HFFc6 (cell line): ENCODE data around the gene GSG1L. TPM values are rescaled to one million over a fixed set of nuclear protein-coding genes. Genes with fewer than 3 reads are reported as not detected.
A peak's percentile ranks its signal among the peaks of the same experiment; 100 is the strongest.

Experiments
- DNase-seq: peaks from one replicate; pipeline ENCODE4 v3.0.0-alpha.2; 2018
- H3K27ac Mint-ChIP-seq: 2 replicates; pipeline ENCODE4 v1.8.0; 2020; ENCODE audit warnings: mild to moderate bottlenecking, mixed read lengths
- H3K27me3 Mint-ChIP-seq: 2 replicates; pipeline ENCODE4 v1.8.0; 2021; ENCODE audit warnings: mild to moderate bottlenecking, moderate library complexity, mixed read lengths; ENCODE audit not compliant: insufficient read depth
- H3K36me3 Mint-ChIP-seq: 2 replicates; pipeline ENCODE4 v1.8.0; 2021; ENCODE audit warnings: low read depth, mixed read lengths
- H3K4me1 Mint-ChIP-seq: 2 replicates; pipeline ENCODE4 v1.8.0; 2020; ENCODE audit warnings: low read depth, mixed read lengths
- H3K4me3 Mint-ChIP-seq: 2 replicates; pipeline ENCODE4 v1.8.0; 2020; ENCODE audit warnings: mild to moderate bottlenecking, moderate library complexity, mixed read lengths
- H3K9me3 Mint-ChIP-seq: 2 replicates; pipeline ENCODE4 v1.8.0; 2020; ENCODE audit warnings: mild to moderate bottlenecking, mixed read lengths
- total RNA-seq, 6 experiments: library from RNA; stranded (reverse); fragmentation: NEBNext Ultra II Directional; extraction: Animal tissue kit (Norgen Biotek cat#: 25700); gene quantifications; 2 replicates in 1 of 6; 3 replicates in 5 of 6; pipeline ENCODE4 v1.2.3, GENCODE V29; 2021
- TF ChIP-seq, protein P1 (sequence below): fragments of 200-600 bp; sonication (generic); IDR thresholded peaks from 2 replicates; pipeline ENCODE4 v1.5.0; 2021; ENCODE audit warnings: antibody characterized with exemption, mild to moderate bottlenecking

The GSG1L gene
- total RNA-seq, 6 experiments from 2014 or later = not detected

DNA sequence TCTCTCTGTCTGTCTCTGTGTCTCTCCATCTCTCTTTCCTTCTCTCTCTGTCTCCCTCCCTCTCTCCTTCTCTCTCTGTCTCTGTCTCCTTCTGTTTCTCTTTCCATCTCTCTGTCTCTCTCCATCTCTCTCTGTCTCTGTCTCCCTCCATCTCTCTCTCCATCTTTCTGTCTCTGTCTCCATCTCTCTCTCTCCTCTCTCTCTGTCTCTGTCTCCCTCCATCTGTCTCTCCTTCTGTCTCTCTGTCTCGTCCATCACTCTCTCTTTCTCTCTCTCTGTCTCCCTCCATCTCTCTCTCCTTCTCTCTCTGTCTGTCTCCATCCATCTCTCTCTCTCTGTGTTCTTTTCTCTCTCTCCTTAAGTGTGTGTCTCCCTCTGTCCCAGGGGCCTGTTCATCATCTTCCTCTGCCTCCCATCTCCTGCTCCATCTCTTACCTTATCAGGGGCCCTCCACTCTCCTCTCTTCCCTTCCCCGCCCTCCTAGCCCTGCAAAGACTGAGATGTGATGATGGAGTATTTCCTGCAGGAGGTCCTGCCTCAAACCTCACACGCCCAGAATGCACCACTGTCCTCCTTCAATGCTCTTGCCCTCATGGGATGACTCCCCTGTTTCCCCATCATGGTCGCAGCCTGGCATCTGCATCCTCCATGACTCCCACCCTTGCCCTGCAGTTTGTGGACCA is 193.3 kb downstream of the GSG1L start:
- H3K4me3 Mint-ChIP-seq = no peak overlapping the region
- no peaks in the 10 kb centered on the region; the same call in 1 of the 2 replicates for H3K4me1 Mint-ChIP-seq
- no peak for DNase-seq
- peaks cover 2% of the 10 kb centered on the region; the same call in 1 of the 2 replicates for H3K27me3 Mint-ChIP-seq
- TF ChIP-seq, protein P1, sequence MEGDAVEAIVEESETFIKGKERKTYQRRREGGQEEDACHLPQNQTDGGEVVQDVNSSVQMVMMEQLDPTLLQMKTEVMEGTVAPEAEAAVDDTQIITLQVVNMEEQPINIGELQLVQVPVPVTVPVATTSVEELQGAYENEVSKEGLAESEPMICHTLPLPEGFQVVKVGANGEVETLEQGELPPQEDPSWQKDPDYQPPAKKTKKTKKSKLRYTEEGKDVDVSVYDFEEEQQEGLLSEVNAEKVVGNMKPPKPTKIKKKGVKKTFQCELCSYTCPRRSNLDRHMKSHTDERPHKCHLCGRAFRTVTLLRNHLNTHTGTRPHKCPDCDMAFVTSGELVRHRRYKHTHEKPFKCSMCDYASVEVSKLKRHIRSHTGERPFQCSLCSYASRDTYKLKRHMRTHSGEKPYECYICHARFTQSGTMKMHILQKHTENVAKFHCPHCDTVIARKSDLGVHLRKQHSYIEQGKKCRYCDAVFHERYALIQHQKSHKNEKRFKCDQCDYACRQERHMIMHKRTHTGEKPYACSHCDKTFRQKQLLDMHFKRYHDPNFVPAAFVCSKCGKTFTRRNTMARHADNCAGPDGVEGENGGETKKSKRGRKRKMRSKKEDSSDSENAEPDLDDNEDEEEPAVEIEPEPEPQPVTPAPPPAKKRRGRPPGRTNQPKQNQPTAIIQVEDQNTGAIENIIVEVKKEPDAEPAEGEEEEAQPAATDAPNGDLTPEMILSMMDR = no peak
- H3K36me3 Mint-ChIP-seq = peaks cover 4% of the 10 kb centered on the region; the same call in 1 of the 2 replicates
- no peak overlapping the region for H3K27ac Mint-ChIP-seq
- peaks cover 18% of the 10 kb centered on the region for H3K9me3 Mint-ChIP-seq

DNA sequence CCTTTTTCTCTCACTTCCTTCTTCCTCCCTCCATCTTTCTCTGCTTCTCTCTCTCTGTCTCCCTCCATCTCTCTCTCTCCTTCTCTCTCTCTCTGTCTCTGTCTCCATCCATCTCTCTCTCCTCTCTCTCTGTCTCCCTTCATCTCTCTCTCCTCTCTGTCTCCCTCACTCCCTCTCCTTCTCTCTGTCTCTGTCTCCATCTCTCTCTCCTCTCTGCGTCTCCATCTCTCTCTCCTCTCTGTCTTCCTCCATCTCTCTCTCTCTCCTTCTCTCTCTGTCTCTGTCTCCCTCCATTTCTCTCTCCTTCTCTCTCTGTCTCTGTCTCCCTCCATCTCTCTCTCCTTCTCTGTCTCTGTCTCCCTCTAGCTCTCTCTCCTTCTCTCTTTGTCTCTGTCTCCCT is 194.1 kb downstream of the GSG1L start:
- Mint-ChIP-seq H3K9me3 (peaks cover 10% of the 10 kb centered on the region), H3K4me1 (no peaks in the 10 kb centered on the region; the same call in 1 of the 2 replicates), H3K27ac (no peak overlapping the region), H3K4me3 (no peak overlapping the region), H3K27me3 (peaks cover 2% of the 10 kb centered on the region; the same call in 1 of the 2 replicates), H3K36me3 (peaks cover 4% of the 10 kb centered on the region; the same call in 1 of the 2 replicates)
- no peak for DNase-seq
- TF ChIP-seq, protein P1 = no peak

DNA sequence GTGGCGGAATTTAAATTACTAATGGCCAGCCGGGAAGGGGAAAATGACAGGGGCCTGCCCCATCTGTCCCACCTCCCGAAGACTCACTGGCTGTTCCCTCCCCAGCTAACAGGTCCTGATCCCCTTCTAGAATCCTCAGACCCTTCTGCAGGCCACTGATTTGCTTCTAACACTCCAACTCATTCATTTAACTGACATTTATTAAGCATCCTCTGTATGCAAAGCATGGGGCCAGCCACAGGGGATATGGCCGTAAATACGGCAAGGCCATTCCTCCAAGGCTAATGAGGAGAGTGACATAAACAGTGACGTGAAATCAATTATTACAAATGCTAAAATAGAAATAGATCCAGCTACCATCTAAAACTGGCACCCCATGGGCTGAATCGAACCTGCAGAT is 195.3 kb downstream of the GSG1L start:
- peaks cover 3% of the 10 kb centered on the region; the same call in 1 of the 2 replicates for H3K36me3 Mint-ChIP-seq
- TF ChIP-seq, protein P1 = no peak

DNA sequence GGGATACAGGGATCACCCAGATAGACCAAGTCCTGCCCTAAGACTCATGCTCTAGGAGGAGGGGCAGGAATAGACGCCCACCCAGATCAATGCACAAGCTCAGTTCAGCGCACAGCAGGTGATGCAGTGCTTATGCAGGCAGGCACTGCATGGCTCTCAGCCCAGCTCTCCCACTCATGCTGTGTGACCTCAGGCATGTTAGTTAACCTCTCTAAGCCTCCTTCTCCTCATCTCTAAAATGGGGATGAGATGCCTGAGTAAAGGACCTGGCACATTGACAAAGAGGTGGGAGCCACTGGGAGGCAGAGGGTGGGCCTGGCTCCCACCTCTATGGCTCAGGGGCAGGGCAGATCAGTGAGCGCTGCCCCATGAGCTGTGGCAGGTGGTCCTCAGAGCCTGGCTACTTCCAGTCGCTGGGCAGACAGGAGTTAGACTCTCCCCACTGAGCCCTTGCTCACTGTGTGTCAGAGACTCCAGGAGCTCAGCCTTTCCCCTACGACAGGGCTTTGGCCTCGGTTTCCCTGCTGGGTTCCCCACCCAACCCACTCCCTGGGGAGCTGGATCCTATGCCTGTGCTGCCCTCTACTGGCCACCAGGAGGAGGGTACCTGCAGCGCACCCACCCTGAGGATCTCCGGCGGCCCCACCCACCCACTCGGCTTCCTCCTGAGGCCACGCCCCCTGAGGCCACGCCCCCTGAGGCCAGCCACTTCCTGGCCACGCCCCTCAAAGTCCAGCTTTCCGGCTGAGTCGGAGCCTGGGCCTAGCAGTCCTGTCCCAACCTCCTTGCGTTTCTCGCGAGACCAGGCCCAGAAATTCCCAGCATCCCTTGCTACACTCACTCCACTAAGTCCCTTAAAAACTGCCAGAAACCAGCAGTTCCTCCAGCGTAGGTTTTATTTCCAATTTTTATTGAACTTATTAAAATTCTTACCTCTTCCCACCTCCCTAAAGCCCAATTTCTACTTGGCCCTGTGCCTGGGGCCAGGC is 196.1 kb downstream of the GSG1L start:
- H3K36me3 Mint-ChIP-seq = peaks cover 3% of the 10 kb centered on the region; the same call in 1 of the 2 replicates
- no peak overlapping the region for H3K4me3 Mint-ChIP-seq
- peak; percentile 77 for DNase-seq
- H3K27me3 Mint-ChIP-seq = peaks cover 7% of the 10 kb centered on the region; the same call in 1 of the 2 replicates
- TF ChIP-seq, protein P1 = peak; percentile 90
- no peaks in the 10 kb centered on the region; the same call in 1 of the 2 replicates for H3K4me1 Mint-ChIP-seq
- H3K9me3 Mint-ChIP-seq = peaks cover 17% of the 10 kb centered on the region
- no peak overlapping the region for H3K27ac Mint-ChIP-seq

More for the DNA sequence above, 195.3 kb downstream of the GSG1L start:
- no peak overlapping the region for H3K27ac Mint-ChIP-seq
- peaks cover 12% of the 10 kb centered on the region for H3K9me3 Mint-ChIP-seq
- H3K4me1 Mint-ChIP-seq = no peaks in the 10 kb centered on the region; the same call in 1 of the 2 replicates
- peaks cover 7% of the 10 kb centered on the region; the same call in 1 of the 2 replicates for H3K27me3 Mint-ChIP-seq
- DNase-seq = no peak
- H3K4me3 Mint-ChIP-seq = no peak overlapping the region

DNA sequence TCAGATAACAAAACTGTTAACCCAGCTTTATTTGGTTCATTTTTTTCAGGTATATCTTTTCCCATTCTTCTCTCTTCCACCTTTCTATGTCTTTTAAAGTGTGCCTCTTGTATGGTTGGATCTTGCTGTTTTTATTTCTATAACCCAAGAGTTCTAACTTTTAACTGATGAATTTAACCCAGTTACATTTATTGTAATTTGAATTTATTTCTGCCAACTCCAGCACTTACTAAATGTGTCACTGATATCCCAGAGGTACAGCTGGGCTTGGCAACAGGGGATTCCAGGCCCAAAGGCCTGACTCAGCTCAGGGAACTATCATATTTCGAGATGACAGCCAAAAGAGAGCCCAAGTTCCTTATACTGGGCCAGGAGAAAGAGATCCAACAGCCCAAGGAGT is 200.1 kb downstream of the GSG1L start:
- no peak for DNase-seq

More for the DNA sequence above, 200.1 kb downstream of the GSG1L start:
- TF ChIP-seq, protein P1 = no peak
- H3K9me3 Mint-ChIP-seq = peaks cover 17% of the 10 kb centered on the region
- no peak overlapping the region for H3K27ac Mint-ChIP-seq
- peaks cover 3% of the 10 kb centered on the region; the same call in 1 of the 2 replicates for H3K36me3 Mint-ChIP-seq
- H3K4me3 Mint-ChIP-seq = no peak overlapping the region
- H3K4me1 Mint-ChIP-seq = no peaks in the 10 kb centered on the region; the same call in 1 of the 2 replicates
- H3K27me3 Mint-ChIP-seq = peaks cover 14% of the 10 kb centered on the region
